ENCODE data around the gene EN1.

The EN1 gene

DNA sequence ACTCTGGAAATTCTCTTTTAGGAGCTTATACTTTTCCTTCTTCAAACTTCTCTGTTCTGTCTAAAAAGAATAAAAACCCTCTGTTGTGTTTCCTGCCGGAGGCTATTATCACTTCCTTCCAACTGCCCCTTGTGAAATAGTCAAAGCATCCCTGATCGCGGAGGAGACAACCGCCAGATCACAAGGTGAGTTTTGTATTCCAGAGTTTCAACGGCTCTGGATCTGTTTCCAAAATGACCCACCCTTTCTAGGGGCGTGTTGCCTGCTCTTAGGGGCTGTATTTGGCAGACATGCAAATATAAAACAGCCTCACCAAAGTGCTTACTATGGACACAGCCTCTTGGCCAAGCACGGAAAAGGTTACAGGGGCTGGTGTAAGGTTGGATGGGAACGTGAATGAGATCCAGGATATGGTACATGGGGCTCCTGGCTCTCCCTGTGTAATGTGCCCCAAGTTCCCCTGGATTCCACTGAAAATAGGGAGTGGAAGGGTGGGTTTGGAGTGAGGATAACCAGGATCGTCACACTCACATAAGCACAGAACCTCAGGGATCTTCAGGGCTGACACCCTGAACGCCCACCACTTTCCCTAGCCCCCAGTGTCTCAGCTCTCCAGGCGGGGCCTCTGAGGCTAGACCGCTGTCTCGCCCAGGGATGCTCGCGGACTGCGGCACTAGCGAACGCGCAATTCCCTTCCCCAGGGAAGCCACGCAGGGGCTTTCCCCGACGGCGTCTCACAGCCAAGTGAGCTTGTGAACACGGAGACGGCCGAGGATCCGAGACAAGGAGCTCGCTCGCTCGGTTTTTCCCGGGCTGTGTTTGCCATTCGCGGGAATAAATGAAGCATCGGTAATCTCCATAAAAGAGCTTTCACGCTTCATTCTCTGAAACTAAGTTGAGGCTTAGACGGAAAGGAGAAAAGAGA, 14.4 kb downstream of the EN1 start:
- Mint-ChIP-seq H3K4me1 (peaks cover 10 to 29% of the 10 kb centered on the region in 2 donors), H3K27ac (peak overlapping the region; percentile 59)

DNA sequence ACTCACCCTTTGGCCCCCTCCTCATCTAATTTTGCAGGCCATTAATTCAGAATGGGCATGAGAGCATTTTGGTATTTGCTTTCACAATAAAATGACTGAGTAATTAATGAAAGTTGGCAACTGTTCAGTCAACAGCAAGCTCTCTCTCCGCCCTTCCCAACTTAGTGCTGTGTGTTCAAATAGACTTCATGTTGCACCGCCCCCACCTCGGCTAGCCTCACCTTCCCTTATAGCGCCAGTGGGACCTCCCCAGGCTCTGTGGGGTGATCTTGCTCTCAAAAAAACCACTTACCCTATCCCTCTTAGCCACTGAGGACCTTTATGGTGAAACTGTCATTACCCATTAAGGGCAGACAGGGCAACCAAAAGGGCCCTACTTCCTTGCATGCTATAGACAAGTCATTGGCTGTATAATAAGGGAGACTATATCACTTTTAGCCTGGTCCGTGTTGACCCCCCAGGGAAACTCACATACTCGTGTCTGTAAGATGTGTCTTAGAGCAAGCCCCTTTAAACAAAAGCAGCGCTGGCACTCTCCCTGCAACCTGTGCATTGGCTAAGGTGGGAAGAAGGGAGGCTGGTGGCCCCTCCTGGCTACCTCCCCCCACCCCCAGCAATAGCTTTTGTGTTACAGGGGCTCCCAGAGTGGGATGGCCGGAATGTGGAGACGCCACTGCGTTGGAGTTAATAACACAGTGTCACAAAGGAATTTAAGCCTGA, 15.2 kb downstream of the EN1 start:
- peaks cover 66 to 80% of the 10 kb centered on the region in 2 donors for H3K27me3 Mint-ChIP-seq
- H3K4me3 Mint-ChIP-seq: no peak overlapping the region
- DNase-seq: no peak

More for the DNA sequence above, 14.4 kb downstream of the EN1 start:
- H3K27me3 Mint-ChIP-seq: peaks cover 70 to 88% of the 10 kb centered on the region in 2 donors
- no peaks in the 10 kb centered on the region for H3K9me3 Mint-ChIP-seq
- DNase-seq (no peak), ATAC-seq (replicated peaks) (no peak)
- H3K36me3 Mint-ChIP-seq: peaks cover 0 to 2% of the 10 kb centered on the region in 2 donors
- no peak overlapping the region for H3K4me3 Mint-ChIP-seq

DNA sequence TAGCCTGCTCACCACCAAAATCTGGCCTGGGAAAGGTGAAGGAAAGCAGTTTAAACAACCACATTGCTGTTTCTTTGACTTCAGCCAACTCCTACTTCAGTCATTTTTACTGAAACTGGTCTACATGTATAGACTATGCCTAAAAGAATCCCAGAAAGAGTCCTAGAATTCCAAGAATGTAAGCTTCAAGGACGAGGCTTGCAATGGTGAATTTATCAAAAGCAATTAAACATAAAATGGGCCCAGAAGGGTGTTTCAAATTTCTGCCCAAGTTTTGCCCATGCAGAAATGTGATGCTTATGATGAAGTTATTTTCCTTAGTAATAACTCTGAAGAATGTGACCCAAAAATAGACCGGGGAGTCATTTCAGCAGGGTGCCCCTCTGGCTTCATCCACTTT, 16.6 kb downstream of the EN1 start:
- no peaks in the 10 kb centered on the region for H3K9me3 Mint-ChIP-seq
- H3K27me3 Mint-ChIP-seq: peaks cover 53 to 73% of the 10 kb centered on the region in 2 donors
- H3K36me3 Mint-ChIP-seq: peaks cover 0 to 2% of the 10 kb centered on the region in 2 donors
- no peak overlapping the region for H3K4me3 Mint-ChIP-seq
- no peak overlapping the region for H3K27ac Mint-ChIP-seq
- H3K4me1 Mint-ChIP-seq: peaks cover 5 to 23% of the 10 kb centered on the region in 2 donors
- no peak for DNase-seq
- ATAC-seq (replicated peaks): no peak

More for the DNA sequence above, 15.2 kb downstream of the EN1 start:
- Mint-ChIP-seq H3K9me3 (no peaks in the 10 kb centered on the region), H3K4me1 (peaks cover 10 to 29% of the 10 kb centered on the region in 2 donors), H3K36me3 (peaks cover 0 to 2% of the 10 kb centered on the region in 2 donors), H3K27ac (no peak overlapping the region)
- ATAC-seq (replicated peaks): no peak

DNA sequence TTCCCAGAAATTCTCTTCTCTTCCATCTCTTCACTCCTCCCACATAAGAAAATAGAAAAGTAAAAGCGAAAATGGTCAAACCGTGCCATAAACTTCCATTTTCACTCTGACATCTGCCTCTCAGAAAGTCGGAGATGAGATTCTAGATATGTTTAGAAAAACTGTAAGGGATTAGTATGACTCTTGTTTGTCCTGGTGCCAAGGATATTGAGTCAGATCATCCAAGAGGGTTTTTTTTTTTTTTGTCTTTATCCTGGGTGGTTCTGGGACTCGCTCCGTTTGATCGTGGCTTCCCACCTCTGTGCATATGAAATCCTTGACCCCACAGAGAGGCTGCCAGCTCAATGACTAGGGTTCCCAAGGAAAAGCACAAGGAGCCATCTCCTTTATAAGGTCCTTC, 17.3 kb downstream of the EN1 start:
- H3K36me3 Mint-ChIP-seq: peaks cover 0 to 2% of the 10 kb centered on the region in 2 donors
- peaks cover 2 to 16% of the 10 kb centered on the region in 2 donors for H3K4me1 Mint-ChIP-seq
- no peak overlapping the region for H3K4me3 Mint-ChIP-seq
- DNase-seq (no peak), ATAC-seq (replicated peaks) (no peak)
- peaks cover 51 to 73% of the 10 kb centered on the region in 2 donors for H3K27me3 Mint-ChIP-seq
- H3K9me3 Mint-ChIP-seq: no peaks in the 10 kb centered on the region
- no peak overlapping the region for H3K27ac Mint-ChIP-seq

DNA sequence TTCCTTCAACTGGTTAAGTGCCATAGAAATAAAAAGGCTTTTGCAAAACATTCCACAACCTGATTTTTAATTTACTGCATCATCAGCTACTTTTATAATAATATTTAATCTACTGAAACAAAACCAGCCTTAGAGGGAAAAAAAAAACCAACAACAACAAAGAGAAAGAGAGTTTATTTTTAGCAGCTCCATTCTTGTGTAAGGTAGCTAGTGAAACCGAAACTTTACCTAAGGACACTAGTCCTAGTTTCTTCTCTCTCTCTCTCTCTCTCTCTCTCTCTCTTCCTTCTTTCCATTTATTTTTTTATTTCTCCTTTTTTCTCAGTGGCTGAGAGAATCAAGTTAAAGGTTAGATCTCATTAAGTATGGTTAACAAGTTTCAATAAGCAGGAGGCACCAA, 21.4 kb downstream of the EN1 start:
- Mint-ChIP-seq H3K9me3 (no peaks in the 10 kb centered on the region), H3K4me1 (no peaks in the 10 kb centered on the region), H3K36me3 (no peaks in the 10 kb centered on the region), H3K27ac (no peak overlapping the region), H3K4me3 (no peak overlapping the region), H3K27me3 (peaks cover 45 to 56% of the 10 kb centered on the region in 2 donors)
- ATAC-seq (replicated peaks) (no peak), DNase-seq (no peak)

DNA sequence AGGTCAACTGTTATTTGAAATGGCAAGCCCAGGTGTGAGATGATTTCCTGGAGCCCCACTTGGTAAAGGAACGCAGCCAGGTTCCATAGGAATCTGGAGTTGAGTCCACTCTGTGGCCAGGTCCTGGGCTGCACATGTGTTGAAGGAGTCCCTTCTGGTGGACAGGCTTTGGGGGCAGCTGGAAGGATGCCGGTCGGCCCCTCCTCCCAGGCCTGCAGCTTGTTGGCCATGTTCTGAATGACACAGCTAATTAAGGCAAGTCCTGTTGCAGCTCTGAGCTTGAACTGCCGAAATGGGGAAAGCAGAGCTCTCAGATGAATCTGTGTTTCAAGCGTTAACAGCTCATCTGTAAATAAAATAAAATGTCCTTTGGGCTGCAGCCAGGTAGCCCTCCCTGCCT, 23.8 kb downstream of the EN1 start:
- no peak overlapping the region for H3K4me3 Mint-ChIP-seq
- H3K27me3 Mint-ChIP-seq: peaks cover 51 to 62% of the 10 kb centered on the region in 2 donors
- H3K9me3 Mint-ChIP-seq: no peaks in the 10 kb centered on the region

DNA sequence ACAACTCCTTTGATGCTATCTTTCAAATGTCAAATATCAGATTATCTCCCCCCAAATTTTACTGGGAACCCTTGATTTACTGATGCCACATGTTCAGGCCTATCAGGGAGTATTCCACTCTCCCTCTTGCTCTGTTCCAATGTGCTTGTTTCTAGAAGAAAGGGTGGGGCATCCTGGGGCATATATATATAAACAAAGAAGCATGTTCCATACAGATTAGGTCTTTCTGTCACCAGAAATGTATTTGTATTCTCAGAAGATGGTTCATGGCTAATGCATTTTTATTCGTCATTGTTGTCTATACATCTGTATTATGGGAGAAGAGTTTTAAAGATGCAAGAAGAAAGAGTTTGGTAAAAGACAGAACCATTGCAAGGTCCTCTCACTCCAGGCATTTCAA, 24.9 kb downstream of the EN1 start:
- no peak for ATAC-seq (replicated peaks)
- DNase-seq: no peak
- H3K4me1 Mint-ChIP-seq: no peaks in the 10 kb centered on the region
- H3K27ac Mint-ChIP-seq: no peak overlapping the region
- H3K4me3 Mint-ChIP-seq: no peak overlapping the region
- H3K9me3 Mint-ChIP-seq: no peaks in the 10 kb centered on the region
- H3K27me3 Mint-ChIP-seq: peaks cover 50 to 63% of the 10 kb centered on the region in 2 donors
- no peaks in the 10 kb centered on the region for H3K36me3 Mint-ChIP-seq

More for the DNA sequence above, 23.8 kb downstream of the EN1 start:
- DNase-seq: no peak
- Mint-ChIP-seq H3K4me1 (no peaks in the 10 kb centered on the region), H3K36me3 (no peaks in the 10 kb centered on the region), H3K27ac (no peak overlapping the region)
- ATAC-seq (replicated peaks): no peak

DNA sequence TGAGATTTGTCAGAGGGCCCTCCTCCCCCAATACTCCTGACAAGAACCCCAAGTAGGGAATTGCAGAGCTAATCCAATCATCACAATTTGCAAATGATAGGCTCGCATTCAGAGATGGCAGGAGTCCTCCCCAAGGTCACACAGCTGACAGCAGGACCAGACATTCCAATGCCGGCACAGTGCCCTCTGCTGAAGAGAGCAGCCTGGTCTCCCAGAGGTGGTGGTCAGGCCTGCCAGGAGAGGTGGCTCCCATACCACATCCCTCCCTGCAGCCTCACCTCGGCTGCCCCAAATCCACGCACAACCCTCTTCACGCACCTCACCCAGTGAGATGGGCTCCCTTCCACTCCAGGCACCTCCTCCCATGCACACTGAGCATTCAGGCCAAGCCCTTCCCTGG, 25.4 kb downstream of the EN1 start:
- Mint-ChIP-seq H3K27ac (no peak overlapping the region), H3K4me1 (no peaks in the 10 kb centered on the region), H3K4me3 (no peak overlapping the region), H3K27me3 (peaks cover 54 to 69% of the 10 kb centered on the region in 2 donors), H3K36me3 (no peaks in the 10 kb centered on the region), H3K9me3 (no peaks in the 10 kb centered on the region)
- no peak for DNase-seq
- no peak for ATAC-seq (replicated peaks)

DNA sequence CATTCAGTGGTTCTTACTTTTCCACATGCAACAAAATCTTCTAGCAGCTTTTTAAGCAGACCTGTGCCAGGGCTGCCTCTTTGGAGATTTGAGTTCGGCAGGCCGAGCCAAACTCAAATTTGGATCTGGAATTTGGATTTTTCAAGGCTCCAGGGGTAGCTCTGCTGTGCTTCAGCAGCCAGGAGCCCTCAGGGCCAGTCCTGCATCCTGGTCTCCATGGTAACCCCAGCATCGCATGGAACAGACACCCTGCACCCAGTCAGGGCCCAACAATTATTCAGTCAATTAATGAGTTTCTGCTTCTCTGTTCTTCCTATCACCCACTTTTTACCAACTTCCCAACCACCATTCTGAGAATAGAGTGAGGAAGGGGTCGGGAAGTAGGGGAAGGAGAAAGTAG, 30.0 kb downstream of the EN1 start:
- ATAC-seq (replicated peaks): no peak
- no peak for DNase-seq
- Mint-ChIP-seq H3K9me3 (no peaks in the 10 kb centered on the region), H3K4me3 (no peak overlapping the region), H3K36me3 (no peaks in the 10 kb centered on the region), H3K27me3 (peaks cover 60 to 81% of the 10 kb centered on the region in 2 donors), H3K4me1 (no peaks in the 10 kb centered on the region), H3K27ac (no peak overlapping the region)

DNA sequence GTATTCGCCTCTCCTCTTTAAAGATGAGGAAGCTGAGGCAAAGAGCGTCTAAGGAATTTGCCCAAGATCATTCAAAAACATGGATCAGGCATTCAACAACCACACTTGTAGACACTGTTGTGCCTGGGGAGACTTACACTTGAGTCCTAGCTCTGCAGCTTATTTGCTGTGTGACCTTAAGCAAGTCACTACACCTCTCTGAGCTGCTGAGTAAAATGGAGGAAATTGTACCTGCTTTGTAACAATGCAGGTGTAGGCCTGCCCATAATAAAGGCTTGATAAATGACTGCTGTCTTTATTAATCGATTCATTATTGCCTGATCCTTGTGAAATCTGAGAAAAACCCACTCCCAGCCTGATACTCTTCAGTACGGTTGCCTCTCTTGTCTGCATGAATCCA, 30.8 kb downstream of the EN1 start:
- Mint-ChIP-seq H3K4me3 (no peak overlapping the region), H3K27ac (no peak overlapping the region), H3K36me3 (no peaks in the 10 kb centered on the region), H3K4me1 (no peaks in the 10 kb centered on the region), H3K9me3 (no peaks in the 10 kb centered on the region), H3K27me3 (peaks cover 58 to 81% of the 10 kb centered on the region in 2 donors)
- no peak for DNase-seq
- ATAC-seq (replicated peaks): no peak

DNA sequence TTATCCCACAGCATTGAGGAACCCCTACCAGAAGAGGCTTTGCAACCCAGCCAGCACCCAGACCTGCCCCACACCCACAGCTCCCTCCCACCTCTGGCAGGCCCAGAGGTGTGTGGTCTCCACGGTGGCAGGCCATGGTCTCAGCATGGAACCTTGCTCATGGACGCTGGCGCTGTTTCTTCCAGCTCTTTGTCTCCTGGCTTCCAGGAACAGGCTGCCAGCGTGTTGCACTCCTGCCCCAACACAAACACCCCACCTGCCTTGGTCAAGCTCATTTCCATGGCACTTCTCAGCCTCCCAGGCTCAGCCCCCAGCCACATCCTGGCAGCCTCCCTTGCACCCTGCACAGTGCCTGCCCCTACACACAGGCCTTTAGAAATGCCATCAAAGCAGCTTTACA, 31.7 kb downstream of the EN1 start:
- Mint-ChIP-seq H3K27ac (no peak overlapping the region), H3K9me3 (no peaks in the 10 kb centered on the region), H3K4me3 (no peak overlapping the region), H3K4me1 (no peaks in the 10 kb centered on the region), H3K27me3 (peaks cover 57 to 80% of the 10 kb centered on the region in 2 donors), H3K36me3 (no peaks in the 10 kb centered on the region)
- ATAC-seq (replicated peaks): no peak
- no peak for DNase-seq

DNA sequence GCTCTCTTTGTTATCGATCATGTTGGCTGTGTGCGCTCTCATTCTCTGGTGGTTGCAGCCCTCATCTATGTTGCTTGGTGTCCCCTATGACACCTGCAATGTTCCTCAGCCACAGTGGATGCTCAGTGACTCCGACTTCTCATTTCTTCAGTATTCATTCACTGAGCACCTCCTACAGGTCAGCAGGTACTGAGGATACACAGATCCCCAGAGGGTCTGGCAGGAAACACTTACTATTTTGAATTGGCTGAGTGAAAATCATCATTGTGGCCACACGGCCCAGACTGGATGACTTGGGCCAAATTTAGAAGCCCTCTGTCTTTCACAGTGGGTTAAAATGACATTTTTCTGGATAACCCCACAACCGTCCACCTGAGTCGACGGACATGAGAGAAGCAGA, 32.1 kb downstream of the EN1 start:
- no peaks in the 10 kb centered on the region for H3K9me3 Mint-ChIP-seq
- H3K4me3 Mint-ChIP-seq: no peak overlapping the region
- no peaks in the 10 kb centered on the region for H3K36me3 Mint-ChIP-seq
- no peak overlapping the region for H3K27ac Mint-ChIP-seq
- no peaks in the 10 kb centered on the region for H3K4me1 Mint-ChIP-seq
- DNase-seq (no peak), ATAC-seq (replicated peaks) (no peak)
- H3K27me3 Mint-ChIP-seq: peaks cover 53 to 80% of the 10 kb centered on the region in 2 donors

DNA sequence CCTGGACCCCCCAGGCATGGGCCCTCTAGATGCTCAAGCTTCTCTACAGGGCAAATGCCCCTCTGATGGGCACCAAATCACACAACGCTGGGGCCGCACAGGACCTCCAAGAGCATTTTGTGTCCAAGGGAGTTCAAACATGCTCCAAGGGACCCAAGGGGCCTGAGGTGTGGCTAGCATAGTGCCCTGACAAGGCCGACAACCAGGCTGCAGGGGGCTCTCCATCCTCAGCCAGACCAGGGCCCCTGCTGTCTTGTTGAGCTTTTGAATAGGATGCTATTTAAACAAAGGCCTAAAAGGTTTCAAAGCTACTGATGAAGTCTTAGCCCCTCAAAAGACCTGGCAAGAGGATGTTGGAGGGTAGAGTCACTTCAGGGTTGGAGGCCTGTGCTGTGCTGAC, 33.1 kb downstream of the EN1 start:
- no peak overlapping the region for H3K4me3 Mint-ChIP-seq
- no peaks in the 10 kb centered on the region for H3K9me3 Mint-ChIP-seq
- no peak overlapping the region for H3K27ac Mint-ChIP-seq
- peaks cover 53 to 80% of the 10 kb centered on the region in 2 donors for H3K27me3 Mint-ChIP-seq
- ATAC-seq (replicated peaks): no peak
- H3K4me1 Mint-ChIP-seq: no peaks in the 10 kb centered on the region
- peaks cover 0 to 3% of the 10 kb centered on the region in 2 donors for H3K36me3 Mint-ChIP-seq
- no peak for DNase-seq

DNA sequence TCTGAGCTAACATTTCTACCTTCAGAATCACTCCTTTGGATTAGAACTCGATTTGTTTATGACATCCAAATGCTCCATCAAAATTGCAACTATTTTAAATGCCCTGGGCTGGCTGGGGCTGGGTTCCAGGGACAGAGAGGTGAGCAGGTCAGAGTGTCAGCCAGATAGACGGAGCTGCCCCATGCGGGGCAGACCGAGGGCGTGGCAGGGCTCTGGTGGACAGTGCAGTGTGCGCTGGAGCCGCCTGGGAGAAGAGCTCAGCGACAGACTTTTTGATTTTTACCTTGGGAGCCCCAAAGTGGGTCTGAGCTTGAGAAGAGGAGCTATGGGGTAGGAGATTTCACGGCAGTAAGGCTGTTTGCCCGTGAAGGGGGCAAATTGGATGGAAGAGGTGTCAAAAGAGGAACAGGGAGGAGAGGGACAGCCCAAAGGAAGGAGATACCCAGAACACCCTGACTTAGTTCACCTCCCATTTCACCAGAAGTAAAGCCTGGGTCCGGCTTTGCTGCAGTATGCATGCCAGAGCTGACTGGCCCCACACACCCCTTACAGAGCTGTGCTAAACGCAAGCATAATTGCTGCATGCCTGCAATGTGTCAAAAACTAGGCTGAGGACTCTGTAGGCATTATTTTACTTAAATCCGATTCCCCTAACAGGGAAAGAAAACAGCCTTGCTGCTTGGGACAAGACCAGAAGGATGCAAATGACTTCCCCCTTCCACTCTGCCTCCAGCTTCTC, 33.7 kb downstream of the EN1 start:
- H3K9me3 Mint-ChIP-seq: no peaks in the 10 kb centered on the region
- no peak overlapping the region for H3K27ac Mint-ChIP-seq
- peaks cover 47 to 79% of the 10 kb centered on the region in 2 donors for H3K27me3 Mint-ChIP-seq
- H3K4me3 Mint-ChIP-seq: no peak overlapping the region
- peaks cover 0 to 3% of the 10 kb centered on the region in 2 donors for H3K36me3 Mint-ChIP-seq
- DNase-seq (no peak), ATAC-seq (replicated peaks) (no peak)
- H3K4me1 Mint-ChIP-seq: no peaks in the 10 kb centered on the region
